Fibroblast of lung (primary cell): Measurements from ENCODE around the gene KCNT2. TPM values are rescaled to one million over a fixed set of nuclear protein-coding genes. Genes with fewer than 3 reads are reported as not detected.

ENCODE experiments used
- DNase-seq, 2 donors: peaks; one replicate each; pipeline versions ENCODE4 v3.0.0 to v3.0.0-alpha.2; 2010; ENCODE audit warnings: low read depth in 2 of 2
- H2AFZ ChIP-seq: 2 replicates; pipeline ENCODE4 v1.5.1; 2012; ENCODE audit warnings: low read length, control low read depth, inconsistent platforms
- H3K27ac ChIP-seq: 2 replicates; pipeline ENCODE4 v1.5.1; 2011; ENCODE audit warnings: low read length, control low read depth; ENCODE audit not compliant: insufficient read depth
- H3K27me3 ChIP-seq: 2 replicates; pipeline ENCODE4 v1.5.1; 2011; ENCODE audit warnings: mild to moderate bottlenecking, low read length; ENCODE audit not compliant: control insufficient read depth, insufficient read depth
- H3K36me3 ChIP-seq: 2 replicates; pipeline ENCODE4 v1.5.1; 2011; ENCODE audit warnings: low read length; ENCODE audit not compliant: control insufficient read depth, insufficient read depth
- H3K4me1 ChIP-seq: 2 replicates; pipeline ENCODE4 v1.5.1; 2011; ENCODE audit warnings: low read length; ENCODE audit not compliant: control insufficient read depth, insufficient read depth; ENCODE audit errors: extremely low read depth
- H3K4me2 ChIP-seq: 2 replicates; pipeline ENCODE4 v1.5.1; 2011; ENCODE audit warnings: low read length, control low read depth; ENCODE audit not compliant: insufficient read depth; ENCODE audit errors: extremely low read depth
- H3K4me3 ChIP-seq, 4 experiments: fragments of 200-600 bp in 1 of 4; sonication (generic) in 1 of 4; replicated peaks in 1 of 4; 2 replicates each; pipeline ENCODE4 v1.5.1; 2011 to 2016; ENCODE audit warnings: low read length in 4 of 4, low read depth in 3 of 4, mild to moderate bottlenecking in 3 of 4, control low read depth in 2 of 4, inconsistent platforms in 1 of 4, mixed read lengths in 1 of 4; ENCODE audit not compliant: insufficient read depth in 1 of 4; ENCODE audit errors: control extremely low read depth in 1 of 4
- H3K79me2 ChIP-seq: 2 replicates; pipeline ENCODE4 v1.5.1; 2012; ENCODE audit warnings: mild to moderate bottlenecking, low read length, inconsistent platforms; ENCODE audit not compliant: control insufficient read depth, insufficient read depth
- H3K9ac ChIP-seq: 2 replicates; pipeline ENCODE4 v1.5.1; 2011; ENCODE audit warnings: mild to moderate bottlenecking, low read length, control low read depth; ENCODE audit not compliant: insufficient read depth
- H3K9me3 ChIP-seq: 2 replicates; pipeline ENCODE4 v1.5.1; 2012; ENCODE audit warnings: low read depth, low read length; ENCODE audit not compliant: control insufficient read depth, insufficient read depth
- H4K20me1 ChIP-seq: 2 replicates; pipeline ENCODE4 v1.5.1; 2011; ENCODE audit warnings: low read length; ENCODE audit not compliant: control insufficient read depth, insufficient read depth; ENCODE audit errors: extremely low read depth
- CTCF ChIP-seq, 2 donors: IDR thresholded peaks in 1 of 2; conservative IDR thresholded peaks in 1 of 2; 1 replicate in 1 of 2; 2 replicates in 1 of 2; pipeline ENCODE4 v1.5.1; 2011 to 2012; ENCODE audit warnings: low read length in 2 of 2, control low read depth in 1 of 2, inconsistent platforms in 1 of 2, low read depth in 1 of 2, mild to moderate bottlenecking in 1 of 2
- EZH2 ChIP-seq: IDR thresholded peaks from 2 replicates; pipeline ENCODE4 v1.5.1; 2012; ENCODE audit warnings: low read length, control low read depth, mild to moderate bottlenecking; ENCODE audit errors: missing control alignments
- polyA plus RNA-seq, 2 donors: library from polyadenylated mRNA; depleted of rRNA in 1 of 2; stranded (reverse) in 1 of 2; unstranded in 1 of 2; fragments of >200 nt; gene quantifications; 2 replicates each; pipeline ENCODE4 v1.2.1, GENCODE V29; 2011 to 2012; ENCODE audit warnings: missing spikeins in 1 of 2
- total RNA-seq: library from RNA; depleted of rRNA; stranded (reverse); fragments of >200 nt; gene quantifications from 2 replicates; pipeline ENCODE4 v1.2.1, GENCODE V29; 2014

KCNT2 gene
- total and polyA plus RNA-seq, 2 donors (not counting 1 experiment from before 2014, with no cell fraction given): 0.96 to 8.1 TPM

- TF ChIP-seq EZH2 (no peak), CTCF (conservative IDR thresholded peaks at IDR 0.05 in 1 of 2, IDR thresholded peaks at IDR 0.05 in 1 of 2; ENCODE audit: low read depth in 1 of 2, low read length in 2 of 2) (no peak)
- H3K4me2 ChIP-seq: no peak overlapping the region
Observed at GRCh38 chr1:196590959-196591358, 17.3 kb downstream of the KCNT2 start.

GRCh38 chr1:196590012-196590708, 18.1 kb downstream of the KCNT2 start:
- H3K36me3 ChIP-seq: no peaks in the 10 kb centered on the region
- H3K27ac ChIP-seq: no peak overlapping the region
- H3K27me3 ChIP-seq: no peaks in the 10 kb centered on the region
- H2AFZ ChIP-seq: no peak overlapping the region
- H3K9me3 ChIP-seq: no peaks in the 10 kb centered on the region
- TF ChIP-seq CTCF (conservative IDR thresholded peaks at IDR 0.05 in 1 of 2, IDR thresholded peaks at IDR 0.05 in 1 of 2; ENCODE audit: low read depth in 1 of 2, low read length in 2 of 2) (no peak), EZH2 (no peak)
- H3K4me2 ChIP-seq: no peak overlapping the region
- no peaks in the 10 kb centered on the region for H3K79me2 ChIP-seq
- H3K4me1 ChIP-seq: no peaks in the 10 kb centered on the region
- no peak for DNase-seq
- no peak overlapping the region for H3K4me3 ChIP-seq
- no peaks in the 10 kb centered on the region for H4K20me1 ChIP-seq
- H3K9ac ChIP-seq: no peak overlapping the region

More at GRCh38 chr1:196590959-196591358, 17.3 kb downstream of the KCNT2 start:
- H3K36me3 ChIP-seq: no peaks in the 10 kb centered on the region
- H3K9ac ChIP-seq: no peak overlapping the region
- no peaks in the 10 kb centered on the region for H3K27me3 ChIP-seq
- H3K27ac ChIP-seq: no peak overlapping the region
- no peak overlapping the region for H3K4me3 ChIP-seq
- no peaks in the 10 kb centered on the region for H4K20me1 ChIP-seq
- no peaks in the 10 kb centered on the region for H3K4me1 ChIP-seq
- no peak overlapping the region for H2AFZ ChIP-seq
- H3K9me3 ChIP-seq: no peaks in the 10 kb centered on the region
- DNase-seq: no peak
- no peaks in the 10 kb centered on the region for H3K79me2 ChIP-seq

- H3K4me3 ChIP-seq: no peak overlapping the region
- H3K27ac ChIP-seq: no peak overlapping the region
- no peaks in the 10 kb centered on the region for H4K20me1 ChIP-seq
- no peak overlapping the region for H3K4me2 ChIP-seq
- TF ChIP-seq CTCF (conservative IDR thresholded peaks at IDR 0.05 in 1 of 2, IDR thresholded peaks at IDR 0.05 in 1 of 2; ENCODE audit: low read depth in 1 of 2, low read length in 2 of 2) (no peak), EZH2 (no peak)
- no peaks in the 10 kb centered on the region for H3K4me1 ChIP-seq
- no peak overlapping the region for H3K9ac ChIP-seq
- no peaks in the 10 kb centered on the region for H3K79me2 ChIP-seq
- H3K36me3 ChIP-seq: no peaks in the 10 kb centered on the region
- H2AFZ ChIP-seq: no peak overlapping the region
- DNase-seq: no peak
- H3K27me3 ChIP-seq: no peaks in the 10 kb centered on the region
- no peaks in the 10 kb centered on the region for H3K9me3 ChIP-seq
Observed at GRCh38 chr1:196584696-196585095, 23.5 kb downstream of the KCNT2 start.
